Stimulated activated CD8-positive, alpha-beta memory T cell treated with anti-CD3 and anti-CD28 coated beads, Interleukin-15, amount 100 ng/mL, for 48 hours (primary cell): ENCODE data around the gene CETP.

Experiments
- DNase-seq, 2 donors: peaks; one replicate each; pipeline ENCODE4 v3.0.0-alpha.2; 2020; ENCODE audit warnings: low read depth in 2 of 2

The CETP gene

DNA sequence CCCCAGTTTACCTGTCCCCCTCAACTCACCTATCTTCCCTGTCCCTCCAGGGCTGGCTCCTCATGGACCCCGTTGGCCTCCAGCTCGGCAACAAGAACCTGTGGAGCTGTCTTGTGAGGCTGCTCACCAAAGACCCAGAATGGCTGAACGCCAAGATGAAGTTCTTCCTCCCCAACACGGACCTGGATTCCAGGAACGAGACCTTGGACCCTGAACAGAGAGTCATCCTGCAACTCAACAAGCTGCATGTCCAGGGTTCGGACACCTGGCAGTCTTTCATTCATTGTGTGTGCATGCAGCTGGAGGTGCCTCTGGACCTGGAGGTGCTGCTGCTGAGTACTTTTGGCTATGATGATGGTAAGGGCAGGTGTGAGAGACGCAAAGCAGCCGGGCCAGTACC lies 58.9 kb downstream of the CETP start:
- DNase-seq = no peak

DNA sequence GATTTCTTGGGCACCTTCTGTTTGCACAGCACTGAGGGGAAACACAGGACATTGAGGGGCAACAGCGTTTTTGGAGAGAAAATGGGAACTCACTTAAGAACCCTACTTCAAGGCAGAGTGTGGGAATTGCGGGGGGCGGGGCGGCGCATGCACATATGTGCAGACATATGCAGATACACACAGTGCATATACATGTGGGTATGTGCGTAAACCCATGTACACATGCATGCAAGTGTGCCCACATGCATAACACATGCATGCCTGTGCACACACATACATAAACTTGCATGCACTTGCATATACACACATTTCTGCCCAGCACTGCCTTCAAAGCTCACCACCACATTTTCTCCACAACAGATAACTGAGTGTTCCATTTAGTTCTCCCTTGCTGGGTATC lies 60.0 kb downstream of the CETP start:
- DNase-seq = no peak

GRCh38 chr16:57022445-57022844 lies 60.7 kb downstream of the CETP start:
- peak in 1 of 2 donors; percentile 44 for DNase-seq

DNA sequence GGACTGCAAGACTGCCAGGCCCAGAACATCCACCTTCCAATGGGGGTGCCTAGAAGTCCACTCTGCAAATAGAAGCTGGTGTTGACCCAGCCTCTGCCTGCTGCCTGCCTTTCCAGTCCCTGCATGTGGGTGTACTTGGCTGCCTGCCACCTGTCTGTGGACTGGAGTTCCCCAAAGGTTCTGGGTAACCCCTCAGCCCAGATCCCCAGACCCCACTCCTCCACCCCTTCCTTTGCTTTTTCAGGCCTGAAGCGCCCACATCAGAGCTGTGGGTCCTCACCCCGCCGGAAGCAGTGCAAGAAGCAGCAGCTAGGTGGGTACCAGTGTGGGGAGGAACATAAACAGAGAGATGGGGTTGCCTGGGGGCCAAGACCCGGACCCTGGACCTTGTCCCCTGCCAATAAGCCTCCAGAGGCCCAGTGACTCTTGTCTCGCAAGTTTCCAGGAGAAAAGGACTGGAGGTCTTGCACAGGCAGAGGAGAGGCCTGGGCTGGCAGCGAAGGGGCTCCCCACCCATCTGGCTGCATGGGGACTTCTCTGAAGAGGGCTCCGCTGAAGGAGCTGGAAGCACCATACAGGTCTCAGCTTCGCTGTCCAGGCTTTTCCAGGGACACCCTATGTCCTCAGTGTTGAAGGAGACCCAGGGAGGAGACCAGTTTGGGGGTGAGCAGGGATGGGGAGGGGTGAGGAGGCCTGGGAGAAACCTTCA lies 61.9 kb downstream of the CETP start:
- peak; percentile 53 to 68 for DNase-seq

DNA sequence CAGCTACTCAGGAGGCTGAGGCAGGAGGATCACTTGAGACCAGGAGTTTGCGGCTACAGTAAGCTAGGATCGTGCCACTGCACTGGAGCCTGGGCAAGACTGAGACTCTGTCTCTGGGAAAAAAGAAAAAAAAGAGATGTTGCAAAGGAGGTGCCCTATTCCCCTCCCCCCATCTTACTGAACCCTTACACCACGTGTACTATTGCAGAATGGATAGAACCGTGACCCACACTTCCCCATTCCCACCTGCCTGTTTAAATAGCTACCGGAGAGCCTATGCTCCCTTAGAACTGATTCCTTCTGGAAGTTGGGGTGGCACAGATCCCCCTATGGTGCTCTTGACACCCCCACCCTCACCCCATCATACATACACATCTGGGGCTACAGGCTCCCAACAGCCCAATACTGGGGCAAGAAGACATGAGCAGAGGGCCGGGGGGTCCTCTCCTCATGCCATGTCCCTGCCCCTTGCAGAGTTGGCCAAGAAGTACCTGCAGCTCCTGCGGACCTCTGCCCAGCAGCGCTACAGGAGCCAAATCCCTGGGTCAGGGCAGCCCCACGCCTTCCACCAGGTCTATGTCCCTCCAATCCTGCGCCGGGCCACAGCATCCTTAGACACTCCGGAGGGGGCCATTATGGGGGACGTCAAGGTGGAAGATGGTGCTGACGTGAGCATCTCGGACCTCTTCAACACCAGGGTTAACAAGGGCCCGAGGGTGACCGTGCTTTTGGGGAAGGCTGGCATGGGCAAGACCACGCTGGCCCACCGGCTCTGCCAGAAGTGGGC lies 63.3 kb downstream of the CETP start:
- DNase-seq = no peak

- no peak for DNase-seq
Measured at GRCh38 chr16:57025941-57026777, 64.4 kb downstream of the CETP start.

GRCh38 chr16:57026778-57027062 lies 65.0 kb downstream of the CETP start:
- no peak for DNase-seq

DNA sequence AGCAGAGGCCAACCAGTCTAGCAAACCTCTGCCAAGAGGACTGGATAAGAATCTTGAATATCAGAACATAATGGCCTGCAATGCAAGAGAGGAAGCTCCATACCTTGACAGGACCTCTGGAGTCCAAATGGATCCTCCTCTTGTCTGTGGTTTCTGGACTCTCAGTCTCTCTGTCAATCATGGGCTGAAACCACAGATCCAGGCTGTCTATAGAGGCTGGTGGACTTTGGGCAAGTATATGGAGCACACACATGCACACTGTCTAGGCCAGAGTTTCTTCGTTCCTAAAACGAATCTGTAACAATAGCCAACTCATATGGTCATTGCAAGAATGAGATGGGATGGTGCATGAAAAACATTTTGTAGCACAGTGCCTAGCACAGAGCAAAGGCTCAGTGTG lies 65.3 kb downstream of the CETP start:
- DNase-seq = no peak

- no peak for DNase-seq
Measured at GRCh38 chr16:57028086-57028485, 66.3 kb downstream of the CETP start.

GRCh38 chr16:57029161-57030160 lies 67.7 kb downstream of the CETP start:
- DNase-seq = no peak

DNA sequence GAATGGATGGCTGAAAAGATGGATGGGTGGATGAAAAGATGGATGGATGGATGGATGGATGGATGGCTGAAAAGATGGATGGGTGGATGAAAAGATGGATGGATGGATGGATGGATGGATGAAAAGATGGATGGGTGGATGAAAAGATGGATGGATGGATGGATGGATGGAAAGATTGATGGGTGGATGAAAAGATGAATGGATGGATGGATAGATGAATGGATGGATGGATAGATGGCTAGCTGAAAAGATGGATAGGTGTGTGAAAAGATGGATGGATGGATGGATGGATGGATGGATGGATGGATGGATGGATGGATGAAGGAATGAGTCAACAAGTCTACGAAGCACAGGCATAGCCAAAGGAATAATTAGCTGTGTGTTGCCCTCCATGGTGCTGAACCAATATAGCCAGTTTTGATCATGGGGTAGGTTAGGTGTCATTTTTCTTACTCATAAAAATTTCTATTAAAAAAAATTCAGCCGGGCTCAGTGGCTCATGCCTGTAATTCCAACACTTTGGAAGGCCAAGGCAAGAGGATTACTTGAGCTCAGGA lies 68.7 kb downstream of the CETP start:
- DNase-seq = no peak

GRCh38 chr16:57031156-57031555 lies 69.4 kb downstream of the CETP start:
- no peak for DNase-seq

DNA sequence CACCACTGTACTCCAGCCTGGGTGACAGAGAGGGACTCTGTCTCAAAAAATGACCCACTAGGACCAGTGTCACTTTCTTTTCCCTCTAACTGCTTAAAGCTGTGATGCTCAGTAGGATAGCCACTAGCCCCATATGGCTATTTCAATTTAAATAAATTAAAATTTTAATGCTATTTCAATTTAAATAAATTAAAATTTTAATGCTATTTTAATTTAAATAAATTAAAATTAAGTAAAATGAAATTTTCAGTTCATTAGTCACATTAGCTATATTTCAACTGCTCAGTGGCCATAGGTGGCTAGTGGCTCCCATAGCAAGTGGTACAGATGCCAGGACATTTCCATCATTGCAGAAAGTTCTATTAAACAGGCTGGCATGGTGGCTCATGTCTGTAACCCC lies 70.6 kb downstream of the CETP start:
- no peak for DNase-seq

- DNase-seq = no peak
Measured at GRCh38 chr16:57032931-57033330, 71.2 kb downstream of the CETP start.
